ENCODE results near the gene HABP4. TPM values are rescaled to one million over a fixed set of nuclear protein-coding genes. Genes with fewer than 3 reads are reported as not detected.

Gene HABP4
- total RNA-seq, 2 donors from 2014 or later, result 2.8 to 4.4 TPM

DNA sequence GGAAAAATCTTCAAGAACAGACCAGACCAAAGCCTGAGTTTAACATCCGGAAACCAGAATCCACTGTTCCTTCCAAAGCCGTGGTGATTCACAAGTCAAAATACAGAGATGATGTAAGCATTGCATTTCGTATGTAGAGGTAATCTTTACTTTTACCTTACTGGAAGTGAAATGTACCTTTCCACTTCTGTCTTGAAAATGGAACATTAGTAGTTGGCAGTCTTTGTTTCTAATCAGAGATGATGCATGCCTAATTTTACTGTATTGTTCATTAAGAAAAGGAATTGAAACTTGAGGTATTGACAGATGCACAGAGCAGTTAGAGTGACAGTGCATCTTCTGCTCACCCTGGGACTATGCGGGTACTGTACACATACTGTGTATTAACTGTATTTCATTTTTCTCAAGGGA, 34.6 kb downstream of the HABP4 start:
- Histone ChIP-seq H3K9ac (ENCODE audit: low read depth in 2 of 2, low read length in 2 of 2) (no peak overlapping the region), H3K4me3 (no peak overlapping the region), H3K27ac (no peak overlapping the region), H3K36me3 (no peaks in the 10 kb centered on the region), H3K27me3 (no peaks in the 10 kb centered on the region), H3K9me3 (no peaks in the 10 kb centered on the region), H3K4me1 (no peaks in the 10 kb centered on the region)
- intact Hi-C loops (cut with DNase I), result no loop called here
- DNase-seq, result no peak
- TF ChIP-seq, protein P1, sequence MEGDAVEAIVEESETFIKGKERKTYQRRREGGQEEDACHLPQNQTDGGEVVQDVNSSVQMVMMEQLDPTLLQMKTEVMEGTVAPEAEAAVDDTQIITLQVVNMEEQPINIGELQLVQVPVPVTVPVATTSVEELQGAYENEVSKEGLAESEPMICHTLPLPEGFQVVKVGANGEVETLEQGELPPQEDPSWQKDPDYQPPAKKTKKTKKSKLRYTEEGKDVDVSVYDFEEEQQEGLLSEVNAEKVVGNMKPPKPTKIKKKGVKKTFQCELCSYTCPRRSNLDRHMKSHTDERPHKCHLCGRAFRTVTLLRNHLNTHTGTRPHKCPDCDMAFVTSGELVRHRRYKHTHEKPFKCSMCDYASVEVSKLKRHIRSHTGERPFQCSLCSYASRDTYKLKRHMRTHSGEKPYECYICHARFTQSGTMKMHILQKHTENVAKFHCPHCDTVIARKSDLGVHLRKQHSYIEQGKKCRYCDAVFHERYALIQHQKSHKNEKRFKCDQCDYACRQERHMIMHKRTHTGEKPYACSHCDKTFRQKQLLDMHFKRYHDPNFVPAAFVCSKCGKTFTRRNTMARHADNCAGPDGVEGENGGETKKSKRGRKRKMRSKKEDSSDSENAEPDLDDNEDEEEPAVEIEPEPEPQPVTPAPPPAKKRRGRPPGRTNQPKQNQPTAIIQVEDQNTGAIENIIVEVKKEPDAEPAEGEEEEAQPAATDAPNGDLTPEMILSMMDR (IDR thresholded peaks at IDR 0.05), result no peak

DNA sequence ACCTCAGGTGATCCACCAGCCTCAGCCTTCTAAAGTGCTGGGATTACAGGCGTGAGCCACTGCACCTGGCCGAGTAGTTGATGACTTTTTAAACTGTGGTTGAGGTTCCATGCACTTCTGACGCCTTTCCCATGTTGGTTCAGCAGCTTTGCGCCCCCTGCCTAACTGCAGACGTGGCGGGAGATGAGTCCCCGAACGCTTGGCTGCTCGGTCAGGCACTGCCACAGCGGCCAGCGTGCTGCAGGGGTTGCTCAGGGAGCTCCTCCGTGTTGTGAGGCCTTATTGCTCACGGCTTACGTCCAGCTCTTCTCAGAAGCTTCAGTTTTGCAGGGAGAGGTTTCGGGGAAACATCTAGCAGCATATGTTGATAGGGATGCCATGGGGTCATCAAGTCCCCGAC, 35.3 kb downstream of the HABP4 start:
- intact Hi-C loops (cut with DNase I), result no loop called here
- H3K4me3 ChIP-seq, result no peak overlapping the region
- no peaks in the 10 kb centered on the region for H3K36me3 ChIP-seq
- TF ChIP-seq, protein P1 (IDR thresholded peaks at IDR 0.05), result no peak
- no peak for DNase-seq
- H3K27me3 ChIP-seq, result no peaks in the 10 kb centered on the region
- no peak overlapping the region for H3K27ac ChIP-seq
- H3K4me1 ChIP-seq, result no peaks in the 10 kb centered on the region
- H3K9me3 ChIP-seq, result no peaks in the 10 kb centered on the region
- no peak overlapping the region for H3K9ac ChIP-seq (ENCODE audit: low read depth in 2 of 2, low read length in 2 of 2)

DNA sequence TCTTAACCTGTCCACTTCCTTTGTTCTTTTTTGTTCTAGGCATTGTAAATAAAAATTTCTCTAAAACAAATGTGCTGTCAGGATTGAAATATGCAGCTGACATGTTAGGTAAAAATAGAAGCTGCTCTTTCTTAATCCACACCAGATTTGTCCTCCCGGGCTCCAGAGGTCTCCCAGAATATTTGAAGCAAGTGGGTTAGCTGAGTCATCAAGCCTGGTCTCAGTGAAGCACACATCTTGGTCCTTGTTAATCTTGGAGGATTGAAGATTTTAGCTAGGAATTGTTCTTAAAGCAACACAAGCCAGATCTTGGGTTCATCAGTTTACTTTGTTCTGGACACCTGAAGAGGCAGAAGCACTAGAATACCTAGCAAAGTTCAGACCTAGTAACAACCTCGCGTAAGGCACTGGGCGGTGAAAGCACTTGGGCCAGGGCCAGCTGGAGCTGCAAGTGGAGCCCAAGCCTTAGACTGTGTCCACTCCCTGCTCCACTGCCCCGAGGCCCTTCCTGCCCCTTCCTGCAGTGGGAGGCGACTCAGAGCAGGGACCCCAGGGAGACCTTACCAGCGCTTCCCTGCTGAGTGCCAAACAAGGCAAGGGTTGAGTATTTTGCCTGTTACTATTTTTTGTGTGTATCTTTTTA, 36.5 kb downstream of the HABP4 start:
- TF ChIP-seq, protein P1 (IDR thresholded peaks at IDR 0.05), result no peak
- peak; percentile 23 for DNase-seq
- H3K4me1 ChIP-seq, result no peaks in the 10 kb centered on the region
- H3K27me3 ChIP-seq, result no peaks in the 10 kb centered on the region
- no peak overlapping the region for H3K27ac ChIP-seq
- no peak overlapping the region for H3K4me3 ChIP-seq
- no peak overlapping the region for H3K9ac ChIP-seq (ENCODE audit: low read depth in 2 of 2, low read length in 2 of 2)
- no peaks in the 10 kb centered on the region for H3K9me3 ChIP-seq
- H3K36me3 ChIP-seq, result no peaks in the 10 kb centered on the region
- intact Hi-C loops (cut with DNase I), result no loop called here

DNA sequence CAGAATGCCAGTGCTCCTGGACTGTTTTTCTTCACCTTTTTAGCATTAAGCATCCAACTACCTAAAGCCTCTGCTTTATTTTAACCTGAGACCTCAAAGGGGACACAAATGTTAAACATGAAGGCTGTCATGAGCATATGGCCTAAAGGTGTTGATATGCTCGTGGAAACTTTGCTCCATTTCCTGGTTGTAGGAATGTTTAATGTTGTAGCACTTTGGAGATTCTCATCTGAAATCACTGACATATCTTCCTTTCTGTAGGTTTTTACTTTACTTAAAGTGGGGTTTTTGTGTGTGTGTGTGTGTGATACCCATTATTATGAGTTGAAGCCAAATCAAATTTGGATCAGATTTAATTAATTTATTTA, 37.0 kb downstream of the HABP4 start:
- no peaks in the 10 kb centered on the region for H3K36me3 ChIP-seq

DNA sequence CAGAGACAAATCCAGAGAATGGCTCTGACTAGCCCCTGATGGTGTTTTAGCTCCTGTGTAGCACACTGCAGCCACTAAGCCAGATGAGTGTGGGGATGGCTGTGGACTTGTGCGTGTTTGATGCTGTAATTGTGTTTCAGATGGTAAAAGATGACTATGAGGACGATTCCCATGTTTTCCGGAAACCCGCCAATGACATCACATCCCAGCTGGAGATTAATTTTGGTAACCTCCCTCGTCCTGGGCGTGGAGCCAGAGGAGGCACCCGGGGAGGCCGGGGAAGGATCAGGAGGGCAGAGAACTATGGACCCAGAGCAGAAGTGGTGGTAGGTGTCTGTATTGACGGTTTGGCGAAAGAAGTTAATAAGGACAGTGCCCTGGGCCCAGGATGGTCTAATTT, 38.0 kb downstream of the HABP4 start:
- Histone ChIP-seq H3K4me1 (no peaks in the 10 kb centered on the region), H3K36me3 (no peaks in the 10 kb centered on the region), H3K4me3 (no peak overlapping the region), H3K27ac (no peak overlapping the region), H3K27me3 (no peaks in the 10 kb centered on the region), H3K9me3 (no peaks in the 10 kb centered on the region), H3K9ac (ENCODE audit: low read depth in 2 of 2, low read length in 2 of 2) (no peak overlapping the region)
- no peak for DNase-seq
- TF ChIP-seq, protein P1 (IDR thresholded peaks at IDR 0.05), result no peak
- intact Hi-C loops (cut with DNase I), result no loop called here

More for the DNA sequence above, 37.0 kb downstream of the HABP4 start:
- intact Hi-C loops (cut with DNase I), result no loop called here
- Histone ChIP-seq H3K9me3 (no peaks in the 10 kb centered on the region), H3K27me3 (no peaks in the 10 kb centered on the region), H3K9ac (ENCODE audit: low read depth in 2 of 2, low read length in 2 of 2) (no peak overlapping the region), H3K27ac (no peak overlapping the region), H3K4me1 (no peaks in the 10 kb centered on the region), H3K4me3 (no peak overlapping the region)
- DNase-seq, result no peak
- TF ChIP-seq, protein P1 (IDR thresholded peaks at IDR 0.05), result no peak

Measured in colonic mucosa (tissue), 4 donors.